PFSK-1 (cell line): ENCODE data around the gene CHRND.

Experiments
- FOXP2 ChIP-seq: optimal IDR thresholded peaks from 2 replicates; pipeline ENCODE3; 2011; ENCODE audit warnings: borderline replicate concordance, control low read depth, inconsistent platforms; ENCODE audit not compliant: insufficient read depth; ENCODE audit errors: extremely low read length, extremely low read depth
- POLR2AphosphoS5 ChIP-seq: IDR thresholded peaks from 2 replicates; pipeline ENCODE4 v1.6.1; 2012; ENCODE audit warnings: low read depth, mild to moderate bottlenecking, control low read depth, low read length, moderate library complexity
- SIN3A ChIP-seq: IDR thresholded peaks from 2 replicates; pipeline ENCODE4 v1.6.1; 2012; ENCODE audit warnings: mild to moderate bottlenecking, low read length, moderate library complexity, borderline replicate concordance; ENCODE audit not compliant: insufficient read depth
- TAF1 ChIP-seq: IDR thresholded peaks from 2 replicates; pipeline ENCODE4 v1.6.1; 2012; ENCODE audit warnings: low read length, control low read depth, borderline replicate concordance; ENCODE audit not compliant: insufficient read depth
- TF ChIP-seq, protein P1 (sequence below), 2 experiments: IDR thresholded peaks; 2 replicates each; pipeline versions ENCODE4 v1.6.1 to v1.8.0; 2011 to 2012; ENCODE audit warnings: low read depth in 2 of 2, low read length in 2 of 2, control low read depth in 1 of 2, inconsistent platforms in 1 of 2, mild to moderate bottlenecking in 1 of 2, moderate library complexity in 1 of 2; ENCODE audit not compliant: insufficient read depth in 1 of 2

Gene CHRND

GRCh38 chr2:232492963-232493700 is 32.8 kb upstream of the CHRND start:
- no peak for TF ChIP-seq POLR2AphosphoS5
- no peak for TF ChIP-seq TAF1
- TF ChIP-seq SIN3A = no peak
- no peak for TF ChIP-seq FOXP2
- TF ChIP-seq, protein P1, sequence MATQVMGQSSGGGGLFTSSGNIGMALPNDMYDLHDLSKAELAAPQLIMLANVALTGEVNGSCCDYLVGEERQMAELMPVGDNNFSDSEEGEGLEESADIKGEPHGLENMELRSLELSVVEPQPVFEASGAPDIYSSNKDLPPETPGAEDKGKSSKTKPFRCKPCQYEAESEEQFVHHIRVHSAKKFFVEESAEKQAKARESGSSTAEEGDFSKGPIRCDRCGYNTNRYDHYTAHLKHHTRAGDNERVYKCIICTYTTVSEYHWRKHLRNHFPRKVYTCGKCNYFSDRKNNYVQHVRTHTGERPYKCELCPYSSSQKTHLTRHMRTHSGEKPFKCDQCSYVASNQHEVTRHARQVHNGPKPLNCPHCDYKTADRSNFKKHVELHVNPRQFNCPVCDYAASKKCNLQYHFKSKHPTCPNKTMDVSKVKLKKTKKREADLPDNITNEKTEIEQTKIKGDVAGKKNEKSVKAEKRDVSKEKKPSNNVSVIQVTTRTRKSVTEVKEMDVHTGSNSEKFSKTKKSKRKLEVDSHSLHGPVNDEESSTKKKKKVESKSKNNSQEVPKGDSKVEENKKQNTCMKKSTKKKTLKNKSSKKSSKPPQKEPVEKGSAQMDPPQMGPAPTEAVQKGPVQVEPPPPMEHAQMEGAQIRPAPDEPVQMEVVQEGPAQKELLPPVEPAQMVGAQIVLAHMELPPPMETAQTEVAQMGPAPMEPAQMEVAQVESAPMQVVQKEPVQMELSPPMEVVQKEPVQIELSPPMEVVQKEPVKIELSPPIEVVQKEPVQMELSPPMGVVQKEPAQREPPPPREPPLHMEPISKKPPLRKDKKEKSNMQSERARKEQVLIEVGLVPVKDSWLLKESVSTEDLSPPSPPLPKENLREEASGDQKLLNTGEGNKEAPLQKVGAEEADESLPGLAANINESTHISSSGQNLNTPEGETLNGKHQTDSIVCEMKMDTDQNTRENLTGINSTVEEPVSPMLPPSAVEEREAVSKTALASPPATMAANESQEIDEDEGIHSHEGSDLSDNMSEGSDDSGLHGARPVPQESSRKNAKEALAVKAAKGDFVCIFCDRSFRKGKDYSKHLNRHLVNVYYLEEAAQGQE (IDR thresholded peaks at IDR 0.05; ENCODE audit: insufficient read depth in 1 of 2, low read depth in 2 of 2, low read length in 2 of 2) = no peak

GRCh38 chr2:232493701-232494474 is 32.1 kb upstream of the CHRND start:
- TF ChIP-seq TAF1 (no peak), FOXP2 (no peak), POLR2AphosphoS5 (no peak), SIN3A (no peak)
- TF ChIP-seq, protein P1 (IDR thresholded peaks at IDR 0.05; ENCODE audit: insufficient read depth in 1 of 2, low read depth in 2 of 2, low read length in 2 of 2) = no peak

GRCh38 chr2:232494542-232494941 is 31.4 kb upstream of the CHRND start:
- TF ChIP-seq POLR2AphosphoS5 = no peak
- TF ChIP-seq SIN3A = no peak
- TF ChIP-seq, protein P1 (IDR thresholded peaks at IDR 0.05; ENCODE audit: insufficient read depth in 1 of 2, low read depth in 2 of 2, low read length in 2 of 2) = no peak
- no peak for TF ChIP-seq TAF1
- TF ChIP-seq FOXP2 = no peak

DNA sequence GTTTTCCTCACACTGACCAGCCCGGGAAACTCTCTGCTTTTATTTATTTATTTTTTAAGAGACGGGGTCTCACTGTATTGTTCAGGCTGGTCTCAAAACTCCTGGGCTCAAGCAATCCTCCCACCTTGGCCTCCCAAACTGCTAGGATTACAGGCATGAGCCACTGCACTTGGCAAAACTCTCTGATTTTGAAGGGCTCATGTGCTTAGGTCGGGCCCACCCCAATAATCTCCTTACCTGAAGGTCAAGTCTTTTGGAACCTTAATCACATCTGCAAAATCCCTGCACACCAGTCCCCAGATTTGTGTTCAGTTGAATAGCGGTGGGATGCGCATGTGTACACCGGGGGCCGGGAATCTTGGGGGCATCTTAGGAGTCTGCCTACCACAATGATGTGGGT is 30.7 kb upstream of the CHRND start:
- TF ChIP-seq, protein P1 (IDR thresholded peaks at IDR 0.05; ENCODE audit: insufficient read depth in 1 of 2, low read depth in 2 of 2, low read length in 2 of 2) = no peak
- TF ChIP-seq SIN3A (no peak), TAF1 (no peak), FOXP2 (no peak), POLR2AphosphoS5 (no peak)
